ENCODE measurements around the gene VWA5B1. TPM values are rescaled to one million over a fixed set of nuclear protein-coding genes. Genes with fewer than 3 reads are reported as not detected.

The VWA5B1 gene
- total and polyA plus RNA-seq, 2 of the 8 experiments (the other 6 are each of a cell fraction or from before 2014, with no cell fraction given): 0.54 to 2.3 TPM

- Histone ChIP-seq H3K4me3 (ENCODE audit: extremely low read depth in 1 of 4, insufficient read depth in 2 of 4, low read depth in 3 of 4, low read length in 4 of 4) (no peak overlapping the region), H2BK12ac (ENCODE audit: low read depth, low read length) (no peak overlapping the region), H3K14ac (ENCODE audit: insufficient read length) (no peak overlapping the region), H3K4me1 (replicated peaks in 1 of 4; ENCODE audit: control insufficient read depth in 3 of 4, insufficient read depth in 4 of 4, low read length in 3 of 4) (peaks cover 0 to 13% (median 7%) of the 10 kb centered on the region in 4 experiments; a peak in 5 of 7 replicates), H3K36me3 (ENCODE audit: control insufficient read depth in 2 of 4, insufficient read depth in 4 of 4, low read length in 3 of 4) (no peaks in the 10 kb centered on the region), H2BK15ac (ENCODE audit: low read length) (no peak overlapping the region), H4K20me1 (replicated peaks in 1 of 2; ENCODE audit: control insufficient read depth in 1 of 2, insufficient read depth in 2 of 2, low read length in 2 of 2) (no peaks in the 10 kb centered on the region), H3K9me3 (ENCODE audit: insufficient read depth in 2 of 2, low read depth in 1 of 2, low read length in 1 of 2) (no peaks in the 10 kb centered on the region), H3K18ac (ENCODE audit: extremely low read depth, low read length) (no peak overlapping the region), H2AK5ac (ENCODE audit: low read depth, low read length) (no peak overlapping the region), H2BK5ac (ENCODE audit: low read depth, low read length) (no peak overlapping the region), H2BK20ac (ENCODE audit: low read length) (no peak overlapping the region), H3K4me2 (ENCODE audit: insufficient read depth in 1 of 2, low read depth in 2 of 2, low read length in 2 of 2) (no peak overlapping the region), H4K91ac (replicated peaks; ENCODE audit: insufficient read length, low read length) (no peak overlapping the region), H3K79me1 (ENCODE audit: low read depth, low read length) (no peaks in the 10 kb centered on the region), H3K27ac (ENCODE audit: low read depth, low read length) (no peak overlapping the region), H2AFZ (ENCODE audit: low read length) (no peak overlapping the region), H3K27me3 (replicated peaks in 1 of 4; ENCODE audit: control insufficient read depth in 3 of 4, extremely low read depth in 1 of 4, insufficient read depth in 3 of 4, low read length in 3 of 4) (peaks cover 19 to 57% (median 37%) of the 10 kb centered on the region in 4 experiments), H3K79me2 (ENCODE audit: control insufficient read depth in 1 of 2, insufficient read depth in 2 of 2, low read length in 2 of 2) (no peaks in the 10 kb centered on the region), H3K23me2 (ENCODE audit: low read depth, low read length) (peaks cover 9% of the 10 kb centered on the region; the same call in 1 of the 2 replicates), H3K9ac (replicated peaks in 1 of 4; ENCODE audit: extremely low read depth in 1 of 4, low read depth in 3 of 4, low read length in 3 of 4) (no peak overlapping the region), H4K5ac (ENCODE audit: insufficient read length, low read depth, low read length) (no peak overlapping the region), H3K4ac (replicated peaks; ENCODE audit: insufficient read length, low read depth, low read length) (no peak overlapping the region), H4K8ac (ENCODE audit: extremely low read depth, insufficient read depth, low read length) (no peak overlapping the region), H3K23ac (ENCODE audit: insufficient read length) (no peak overlapping the region), H3K56ac (replicated peaks; ENCODE audit: insufficient read length, low read depth, low read length) (no peak overlapping the region), H2BK120ac (replicated peaks; ENCODE audit: low read depth, low read length) (no peak overlapping the region)
- FAIRE-seq (no peak), DNase-seq (ENCODE audit: low read depth in 1 of 2, low spot score in 2 of 2) (no peak)
- WGBS, 2 experiments (ENCODE audit: extremely low coverage in 1 of 2, insufficient coverage in 1 of 2, insufficient read length in 1 of 2, insufficient replicate concordance in 2 of 2, low coverage in 1 of 2, low lambda C conversion rate in 2 of 2, missing lambda C conversion rate in 1 of 2): 97% methylated on average over 2 of the region's 2 CpGs; no CpG with 5 or more reads in 1 of the 2 experiments
- ChIA-PET POLR2A (ENCODE audit: partially characterized antibody) (no interaction called here), CTCF (ENCODE audit: partially characterized antibody) (interaction anchor here (0.7 to 6.0 kb wide), 27 partner anchors 8 to 314 kb away, joined by 3 to 89 read pairs (median 6); partner anchors contain the start of gene VWA5B1)
- TF ChIP-seq SP4 (IDR thresholded peaks at IDR 0.05; ENCODE audit: low read length): no peak
- TF ChIP-seq RFX5 (IDR thresholded peaks at IDR 0.05; ENCODE audit: borderline replicate concordance, low read depth, low read length): no peak
- TF ChIP-seq SIN3A (conservative IDR thresholded peaks at IDR 0.05 in 1 of 2, IDR thresholded peaks at IDR 0.05 in 1 of 2; ENCODE audit: low read depth in 1 of 2, low read length in 2 of 2): no peak
- TF ChIP-seq EGR1 (IDR thresholded peaks at IDR 0.05; ENCODE audit: borderline replicate concordance, low read depth, low read length): no peak
- TF ChIP-seq SIX5 (IDR thresholded peaks at IDR 0.05; ENCODE audit: low read depth, low read length): no peak
- no peak for TF ChIP-seq POLR2AphosphoS5 (IDR thresholded peaks at IDR 0.05; ENCODE audit: low read depth, low read length)
- no peak for TF ChIP-seq MAX (IDR thresholded peaks at IDR 0.05)
- no peak for TF ChIP-seq BRCA1 (IDR thresholded peaks at IDR 0.05; ENCODE audit: low read depth, low read length)
- TF ChIP-seq ATF2 (IDR thresholded peaks at IDR 0.05; ENCODE audit: low read length): no peak
- TF ChIP-seq RNF2 (IDR thresholded peaks at IDR 0.05; ENCODE audit: borderline replicate concordance, low read depth, low read length, missing control alignments, poor library complexity, severe bottlenecking): no peak
- TF ChIP-seq ASH2L (IDR thresholded peaks at IDR 0.05; ENCODE audit: low read length): no peak
- TF ChIP-seq SRF (IDR thresholded peaks at IDR 0.05; ENCODE audit: low read depth, low read length): no peak
- TF ChIP-seq FOSL1 (IDR thresholded peaks at IDR 0.05; ENCODE audit: insufficient read depth, low read depth, low read length): no peak
Observed at GRCh38 chr1:20362856-20363255, 72.2 kb downstream of the VWA5B1 start.

Data from H1 (cell line).